Measurements from ENCODE around the gene ZNRD2.

- TF ChIP-seq CTCF (IDR thresholded peaks at IDR 0.05), result no peak
- TF ChIP-seq POLR2A (IDR thresholded peaks at IDR 0.05), result no peak
Measured at GRCh38 chr11:65563601-65564000, 6.7 kb upstream of the ZNRD2 start.
